ENCODE data around the gene LRTM2.

GRCh38 chr12:1880153-1880845 lies 59.9 kb downstream of the LRTM2 start:
- TF ChIP-seq CTCF (IDR thresholded peaks at IDR 0.05; ENCODE audit: low read depth, low read length, missing input control) (no peak), RAD21 (IDR thresholded peaks at IDR 0.05) (no peak), MAX (IDR thresholded peaks at IDR 0.05) (no peak), REST (IDR thresholded peaks at IDR 0.05) (no peak), EGR1 (IDR thresholded peaks at IDR 0.05; ENCODE audit: low read depth in 2 of 2) (no peak), TAF1 (conservative IDR thresholded peaks at IDR 0.05) (no peak), ATF3 (IDR thresholded peaks at IDR 0.05) (no peak), HNF4A (conservative IDR thresholded peaks at IDR 0.05) (no peak), YY1 (IDR thresholded peaks at IDR 0.05) (no peak), GABPA (IDR thresholded peaks at IDR 0.05 in 1 of 2, conservative IDR thresholded peaks at IDR 0.05 in 1 of 2) (no peak), SP1 (IDR thresholded peaks at IDR 0.05) (no peak), JUND (IDR thresholded peaks at IDR 0.05) (no peak), HNF4G (IDR thresholded peaks at IDR 0.05) (no peak)

Data from liver (tissue), 3 donors.